A673 (cell line): ENCODE measurements around the gene SBK3. TPM values are rescaled to one million over a fixed set of nuclear protein-coding genes. Genes with fewer than 3 reads are reported as not detected.

Experiments used
- BruUV-seq: library from RNA; stranded (reverse); fragments of 400-500 nt; replicated peaks from 2 replicates; lab custom pipeline; 2021; lab: Mats Ljungman, UMichigan
- CTCF ChIA-PET: fragments of 300-600 bp; sonication (Branson Sonifier 250); formaldehyde crosslinking; loops from one replicate; lab custom pipeline; 2022; ENCODE audit warnings: antibody characterized with exemption; lab: Charles Lee
- POLR2A ChIA-PET: fragments of 300-600 bp; sonication (Branson Sonifier 250); formaldehyde crosslinking; loops from one replicate; lab custom pipeline; 2022; ENCODE audit warnings: antibody characterized with exemption; ENCODE audit not compliant: low non-redundant PET; lab: Charles Lee
- DNase-seq: peaks from one replicate; pipeline ENCODE4 v3.0.0-alpha.2; 2015; ENCODE audit warnings: low spot score
- H3K27ac ChIP-seq: fragments of 200-600 bp; sonication (generic); 2 replicates; pipeline ENCODE4 v1.5.1; 2016; ENCODE audit warnings: mixed run types, low read depth, mild to moderate bottlenecking, mixed read lengths, antibody characterized with exemption, low read length; ENCODE audit not compliant: poor library complexity, severe bottlenecking
- H3K27me3 ChIP-seq: fragments of 200-600 bp; sonication (generic); replicated peaks from 2 replicates; pipeline ENCODE4 v1.6.1; 2017; ENCODE audit warnings: mixed run types, low read depth, mild to moderate bottlenecking, mixed read lengths, antibody characterized with exemption, low read length; ENCODE audit not compliant: insufficient read depth, poor library complexity
- H3K36me3 ChIP-seq: fragments of 200-600 bp; sonication (generic); 2 replicates; pipeline ENCODE4 v1.6.1; 2016; ENCODE audit warnings: mixed run types, mild to moderate bottlenecking, mixed read lengths, antibody characterized with exemption, low read length; ENCODE audit not compliant: insufficient read depth, poor library complexity, severe bottlenecking
- H3K4me1 ChIP-seq: fragments of 200-600 bp; sonication (generic); 2 replicates; pipeline ENCODE4 v1.6.1; 2017; ENCODE audit warnings: mixed run types, mild to moderate bottlenecking, mixed read lengths, antibody characterized with exemption, low read length; ENCODE audit not compliant: insufficient read depth, poor library complexity, severe bottlenecking
- H3K4me3 ChIP-seq: fragments of 200-600 bp; sonication (generic); 2 replicates; pipeline ENCODE4 v1.5.1; 2016; ENCODE audit warnings: low read depth, mixed run types, mild to moderate bottlenecking, mixed read lengths, low read length; ENCODE audit not compliant: poor library complexity, severe bottlenecking
- H3K9me3 ChIP-seq: fragments of 200-600 bp; sonication (generic); 2 replicates; pipeline ENCODE4 v1.6.1; 2016; ENCODE audit warnings: mixed run types, low read depth, mild to moderate bottlenecking, mixed read lengths, antibody characterized with exemption, low read length; ENCODE audit not compliant: poor library complexity, severe bottlenecking
- EZH2 ChIP-seq: fragments of 200-600 bp; sonication (generic); IDR thresholded peaks from 2 replicates; pipeline ENCODE4 v1.6.1; 2017; ENCODE audit warnings: borderline replicate concordance, low read depth, mild to moderate bottlenecking, mixed read lengths, antibody characterized with exemption, low read length; ENCODE audit not compliant: poor library complexity, severe bottlenecking
- intact Hi-C: fragments of 100-400 bp; cut with micrococcal nuclease; formaldehyde crosslinking; loops from one replicate; pipeline ENCODE4 v1.10.0; 2022; ENCODE audit not compliant: unreplicated experiment
- total RNA-seq: library from RNA; stranded (reverse); gene quantifications from 2 replicates; pipeline ENCODE4 v1.2.3, GENCODE V29; 2021
- TF ChIP-seq, protein P1 (sequence below): fragments of 300-800, 200-600 bp; sonication (generic); conservative IDR thresholded peaks from 2 replicates; pipeline ENCODE4 v1.5.1; 2017; ENCODE audit warnings: low read depth, mild to moderate bottlenecking, antibody characterized with exemption, low read length, moderate library complexity, mixed read lengths

SBK3 gene
- total RNA-seq, 1 experiment from 2014 or later = not detected

DNA sequence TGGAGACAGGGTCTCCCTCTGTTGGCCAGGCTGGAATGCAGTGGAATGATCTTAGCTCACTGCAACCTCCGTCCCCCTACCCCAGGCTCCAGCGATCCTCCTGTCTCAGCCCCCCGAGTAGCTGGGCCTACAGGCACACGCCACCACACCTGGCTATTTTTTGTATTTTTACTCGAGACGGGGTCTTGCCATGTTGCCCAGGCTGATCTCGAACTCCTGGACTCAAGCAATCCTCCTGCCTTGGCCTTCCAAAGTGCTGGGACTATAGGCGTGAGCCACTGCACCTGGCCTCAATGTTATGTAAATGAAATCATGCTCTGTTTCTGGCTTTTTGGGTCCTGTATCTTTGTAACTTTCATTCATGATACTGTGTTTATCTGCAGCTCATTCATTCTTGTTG lies 43.4 kb upstream of the SBK3 start:
- Histone ChIP-seq H3K4me1 (peaks cover 26% of the 10 kb centered on the region), H3K27ac (no peak overlapping the region), H3K36me3 (no peaks in the 10 kb centered on the region), H3K9me3 (no peaks in the 10 kb centered on the region), H3K4me3 (no peak overlapping the region), H3K27me3 (no peaks in the 10 kb centered on the region)
- POLR2A ChIA-PET = no interaction called here
- no TSS peak for BruUV-seq
- no peak for DNase-seq
- TF ChIP-seq, protein P1, sequence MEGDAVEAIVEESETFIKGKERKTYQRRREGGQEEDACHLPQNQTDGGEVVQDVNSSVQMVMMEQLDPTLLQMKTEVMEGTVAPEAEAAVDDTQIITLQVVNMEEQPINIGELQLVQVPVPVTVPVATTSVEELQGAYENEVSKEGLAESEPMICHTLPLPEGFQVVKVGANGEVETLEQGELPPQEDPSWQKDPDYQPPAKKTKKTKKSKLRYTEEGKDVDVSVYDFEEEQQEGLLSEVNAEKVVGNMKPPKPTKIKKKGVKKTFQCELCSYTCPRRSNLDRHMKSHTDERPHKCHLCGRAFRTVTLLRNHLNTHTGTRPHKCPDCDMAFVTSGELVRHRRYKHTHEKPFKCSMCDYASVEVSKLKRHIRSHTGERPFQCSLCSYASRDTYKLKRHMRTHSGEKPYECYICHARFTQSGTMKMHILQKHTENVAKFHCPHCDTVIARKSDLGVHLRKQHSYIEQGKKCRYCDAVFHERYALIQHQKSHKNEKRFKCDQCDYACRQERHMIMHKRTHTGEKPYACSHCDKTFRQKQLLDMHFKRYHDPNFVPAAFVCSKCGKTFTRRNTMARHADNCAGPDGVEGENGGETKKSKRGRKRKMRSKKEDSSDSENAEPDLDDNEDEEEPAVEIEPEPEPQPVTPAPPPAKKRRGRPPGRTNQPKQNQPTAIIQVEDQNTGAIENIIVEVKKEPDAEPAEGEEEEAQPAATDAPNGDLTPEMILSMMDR = no peak
- no peak for TF ChIP-seq EZH2
- CTCF ChIA-PET = interaction anchor here (1.9 kb wide), 1 partner anchor 11 kb away, joined by 5 read pairs; the partner anchor contains the start of gene FIZ1
- intact Hi-C loops = no loop called here

DNA sequence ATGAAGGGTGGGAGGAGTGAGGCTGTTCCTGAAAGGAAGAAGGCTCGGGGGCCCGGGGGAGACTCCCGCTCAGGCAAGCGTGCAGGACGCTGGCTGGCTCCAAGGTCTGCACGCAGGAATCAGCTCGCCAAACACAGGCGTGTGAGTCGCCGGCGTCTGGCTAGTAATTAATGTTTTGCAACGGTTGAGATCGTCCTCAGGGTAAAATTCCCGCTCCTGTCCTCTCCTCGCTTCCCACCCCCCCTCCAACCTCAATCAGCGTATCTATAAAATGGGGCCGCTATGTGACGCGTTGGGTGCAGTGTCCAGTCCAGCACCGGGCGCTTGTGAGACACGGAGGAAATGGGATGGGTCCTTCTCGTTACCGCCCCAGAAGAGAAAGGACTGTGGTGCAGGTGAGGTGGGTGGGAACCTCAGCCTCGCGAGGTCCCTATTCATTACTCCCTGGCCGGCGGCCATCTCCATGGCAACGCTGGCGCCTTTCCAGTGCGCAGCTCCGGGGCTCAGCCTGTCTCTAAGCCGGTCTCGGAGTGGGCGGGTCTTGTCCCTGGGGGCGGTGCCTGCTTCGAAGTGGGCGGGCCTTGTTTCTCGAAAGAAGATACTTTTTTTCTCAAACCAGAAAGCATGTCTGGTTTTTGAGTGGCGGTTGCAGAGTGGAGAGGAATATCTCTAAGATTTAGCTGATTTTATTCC lies 41.8 kb upstream of the SBK3 start:
- Histone ChIP-seq H3K27ac (peak overlapping the region; percentile 70), H3K4me3 (peak overlapping the region; percentile 43), H3K36me3 (no peaks in the 10 kb centered on the region), H3K4me1 (peaks cover 26% of the 10 kb centered on the region), H3K27me3 (no peaks in the 10 kb centered on the region), H3K9me3 (no peaks in the 10 kb centered on the region)
- TF ChIP-seq EZH2 = no peak
- TF ChIP-seq, protein P1 = no peak
- no TSS peak for BruUV-seq
- intact Hi-C loops = no loop called here
- DNase-seq = peak; percentile 95
- ChIA-PET CTCF (interaction anchor here (0.5 to 1.9 kb wide), 2 partner anchors 12 to 45 kb away, joined by 4 to 5 read pairs; partner anchors contain the start of gene FIZ1), POLR2A (no interaction called here)

DNA sequence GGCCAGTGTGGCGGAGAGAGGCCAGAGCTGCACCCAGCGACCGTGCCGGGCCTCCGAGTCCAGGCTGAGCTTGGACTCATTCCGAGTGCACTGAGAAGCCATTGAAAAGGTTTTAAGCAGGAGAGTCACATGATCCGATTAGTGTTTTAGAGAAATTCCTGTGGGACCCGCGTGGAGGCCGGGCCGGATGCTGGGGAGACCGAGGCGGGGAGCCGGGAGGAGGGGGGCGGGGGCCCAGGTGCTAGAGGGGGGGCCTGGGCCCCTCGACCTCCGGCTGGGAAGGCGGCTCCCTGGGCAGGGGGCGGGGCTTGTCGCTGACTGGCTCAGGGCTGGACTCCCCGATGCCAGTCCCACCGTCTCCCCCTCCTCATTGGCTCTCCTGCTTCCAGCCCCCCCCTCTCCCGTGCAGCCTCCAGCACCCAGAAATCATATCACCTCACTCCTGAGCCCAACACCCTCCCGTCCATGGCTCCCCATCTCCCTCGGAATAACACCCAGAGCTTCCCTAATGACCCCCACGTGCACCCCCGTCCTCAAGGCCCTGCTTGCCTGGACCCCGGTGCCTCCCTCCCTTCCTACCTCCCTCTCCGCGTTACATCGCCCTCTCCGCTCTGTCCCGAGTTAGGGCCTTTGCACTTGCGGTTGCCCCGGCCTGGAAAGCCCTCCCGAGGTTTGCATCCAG lies 40.5 kb upstream of the SBK3 start:
- no peaks in the 10 kb centered on the region for H3K27me3 ChIP-seq
- peaks cover 26% of the 10 kb centered on the region for H3K4me1 ChIP-seq
- H3K27ac ChIP-seq = peak overlapping the region; percentile 90
- ChIA-PET CTCF (no interaction called here), POLR2A (no interaction called here)
- no peaks in the 10 kb centered on the region for H3K9me3 ChIP-seq
- TF ChIP-seq, protein P1 = no peak
- no peak for TF ChIP-seq EZH2
- intact Hi-C loops = no loop called here
- H3K36me3 ChIP-seq = no peaks in the 10 kb centered on the region
- peak; percentile 93 for DNase-seq
- no TSS peak for BruUV-seq
- peak overlapping the region; percentile 31 for H3K4me3 ChIP-seq
